HG03097 (cell line): ENCODE measurements around the gene SERPINE1.
"Not testable (repeated sequence)": the region's sequence is repeated elsewhere in the genome, so short reads cannot be mapped to it uniquely, and the experiment has no call there.

Experiments used
- ATAC-seq: cut with Tn5 transposase; IDR thresholded peaks from one replicate; pipeline ENCODE4 v1.9.1; 2021; ENCODE audit not compliant: unreplicated experiment, low FRiP score

Gene SERPINE1

DNA sequence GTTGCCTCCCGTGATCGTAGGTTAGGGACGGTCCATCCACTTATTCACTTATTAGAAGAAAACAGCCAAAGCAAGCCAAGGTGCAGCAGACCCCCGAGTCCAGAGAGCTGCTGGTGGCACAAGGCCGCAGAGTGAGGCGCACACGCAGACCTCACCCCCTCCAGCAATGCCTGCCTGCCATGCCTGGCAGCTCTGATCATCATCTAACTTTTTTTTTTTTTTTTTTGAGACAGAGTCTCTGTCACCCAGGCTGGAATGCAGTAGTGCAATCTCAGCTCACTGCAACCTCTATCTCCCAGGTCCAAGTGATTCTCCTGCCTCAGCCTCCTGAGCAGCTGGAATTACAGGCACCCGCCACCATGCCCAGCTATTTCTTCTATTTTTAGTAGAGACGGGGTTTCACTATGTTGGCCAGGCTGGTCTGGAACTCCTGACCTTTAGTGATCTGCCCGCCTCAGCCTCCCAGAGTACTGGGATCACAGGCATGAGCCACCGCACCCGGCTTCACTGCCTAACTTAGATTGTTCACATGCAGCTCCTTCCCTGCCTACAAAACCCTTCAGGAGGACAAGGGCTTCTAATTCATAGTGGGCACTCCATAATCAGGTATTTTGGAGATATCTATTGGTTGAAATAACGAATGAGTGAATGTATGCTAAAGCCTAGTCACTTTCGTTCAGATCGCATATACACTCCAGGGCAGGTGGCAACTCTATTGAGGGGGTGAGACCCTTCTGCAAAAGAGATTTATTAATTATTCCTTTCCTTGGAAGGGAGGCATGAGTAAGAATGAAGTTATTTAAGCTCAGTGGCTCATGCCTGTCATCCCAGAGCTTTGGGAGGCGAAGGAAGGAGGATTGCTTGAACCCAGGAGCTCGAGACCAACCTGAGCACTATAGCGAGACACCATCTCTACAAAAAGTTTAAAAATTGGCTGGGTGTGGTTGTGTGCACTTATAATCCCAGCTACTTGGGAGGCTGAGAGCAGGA is 25.8 kb upstream of the SERPINE1 start:
- ATAC-seq, result no peak

DNA sequence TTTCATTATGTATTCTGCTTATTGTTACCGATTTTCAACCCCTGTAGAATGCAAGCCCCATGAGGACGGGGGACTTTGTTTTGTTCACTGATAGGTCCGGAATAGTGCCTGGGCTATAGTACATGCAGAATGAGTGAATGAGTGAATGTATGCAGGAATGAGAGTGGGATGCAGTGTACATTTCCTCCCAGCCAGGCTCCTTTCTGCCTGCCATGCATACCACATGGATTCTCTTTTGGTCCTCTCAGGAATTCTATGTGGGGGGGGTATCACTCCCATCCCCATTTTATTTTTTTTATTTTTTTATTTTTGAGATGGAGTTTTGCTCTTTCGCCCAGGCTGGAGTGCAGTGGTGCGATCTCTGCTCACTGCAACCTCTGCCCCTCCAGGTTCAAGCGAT is 24.9 kb upstream of the SERPINE1 start:
- ATAC-seq, result no peak

DNA sequence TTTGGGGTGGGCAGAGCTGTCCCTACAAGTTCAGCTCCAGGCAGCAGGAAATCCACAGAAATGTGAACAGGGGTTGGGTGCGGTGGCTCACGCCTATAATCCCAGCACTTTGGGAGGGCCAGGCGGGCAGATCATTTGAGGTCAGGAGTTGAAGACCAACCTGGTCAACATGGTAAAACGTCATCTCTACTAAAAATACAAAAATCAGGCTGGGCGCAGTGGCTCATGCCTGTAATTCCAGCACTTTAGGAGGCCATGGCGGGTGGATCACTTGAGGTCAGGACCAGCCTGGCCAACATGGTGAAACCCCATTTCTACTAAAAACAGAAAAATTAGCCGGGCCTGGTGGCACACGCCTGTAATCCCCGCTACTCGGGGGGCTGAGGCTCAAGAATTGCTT is 23.2 kb upstream of the SERPINE1 start:
- ATAC-seq, result not testable (repeated sequence)

DNA sequence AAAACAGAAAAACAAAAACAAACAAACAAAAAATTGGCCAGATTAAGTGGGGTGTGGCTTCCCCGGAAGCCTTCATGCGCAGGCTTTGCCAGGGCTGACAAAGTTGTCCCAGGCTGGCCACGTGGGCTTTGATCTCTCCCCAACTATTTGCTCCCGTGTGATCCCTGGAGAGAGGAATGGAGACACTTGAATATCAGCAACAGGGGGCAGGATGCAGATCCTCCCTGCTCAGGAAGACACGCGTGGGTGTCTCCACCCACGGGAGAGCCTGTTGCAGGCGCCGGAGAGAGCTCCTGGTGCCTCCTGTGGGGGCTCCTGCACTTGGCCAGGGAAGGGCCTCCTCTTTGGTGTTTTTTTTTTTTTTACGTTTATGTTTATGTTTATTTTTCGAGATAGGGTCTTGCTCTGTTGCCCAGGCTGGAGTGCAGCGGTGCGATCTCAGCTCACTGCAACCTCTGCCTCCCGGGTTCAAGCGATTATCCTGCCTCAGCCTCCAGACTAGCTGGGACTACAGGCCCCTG is 22.7 kb upstream of the SERPINE1 start:
- no peak for ATAC-seq

DNA sequence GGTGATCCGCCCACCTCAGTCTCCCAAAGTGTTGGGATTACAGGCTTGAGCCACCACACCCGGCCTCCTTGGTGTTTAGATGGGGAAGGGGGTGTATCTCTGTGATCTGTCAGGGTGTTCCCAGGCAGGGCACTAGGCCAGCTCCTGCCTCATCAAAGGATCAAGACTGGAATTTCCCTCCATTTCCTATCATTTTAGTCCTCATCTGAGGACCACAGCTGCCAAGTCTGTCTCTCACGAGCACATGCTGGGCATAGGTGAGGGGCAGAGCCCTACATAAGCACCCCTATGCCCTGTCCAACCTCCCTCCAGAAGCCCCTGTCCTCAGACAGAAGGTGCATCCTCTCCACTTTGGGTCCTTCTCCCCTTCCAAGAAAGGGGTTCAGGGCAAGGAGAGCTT is 22.1 kb upstream of the SERPINE1 start:
- ATAC-seq, result no peak

DNA sequence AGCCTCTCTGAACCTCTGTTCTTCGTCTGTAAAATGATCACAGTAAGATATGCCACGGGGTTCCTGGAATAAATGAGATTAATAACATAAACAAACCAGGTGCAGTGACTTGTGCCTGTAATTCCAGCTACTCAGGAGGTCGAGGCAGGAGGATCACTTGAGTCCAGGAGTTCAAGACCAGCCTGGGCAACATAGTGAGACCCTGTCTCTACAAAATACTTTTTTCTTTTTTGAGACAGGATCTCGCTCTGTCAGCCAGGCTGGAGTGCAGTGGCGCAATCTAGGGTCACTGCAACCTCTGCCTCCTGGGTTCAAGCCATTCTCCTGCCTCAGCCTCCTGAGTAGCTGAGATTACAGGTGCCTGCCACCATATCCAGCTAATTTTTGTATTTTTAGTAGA is 21.7 kb upstream of the SERPINE1 start:
- not testable (repeated sequence) for ATAC-seq

DNA sequence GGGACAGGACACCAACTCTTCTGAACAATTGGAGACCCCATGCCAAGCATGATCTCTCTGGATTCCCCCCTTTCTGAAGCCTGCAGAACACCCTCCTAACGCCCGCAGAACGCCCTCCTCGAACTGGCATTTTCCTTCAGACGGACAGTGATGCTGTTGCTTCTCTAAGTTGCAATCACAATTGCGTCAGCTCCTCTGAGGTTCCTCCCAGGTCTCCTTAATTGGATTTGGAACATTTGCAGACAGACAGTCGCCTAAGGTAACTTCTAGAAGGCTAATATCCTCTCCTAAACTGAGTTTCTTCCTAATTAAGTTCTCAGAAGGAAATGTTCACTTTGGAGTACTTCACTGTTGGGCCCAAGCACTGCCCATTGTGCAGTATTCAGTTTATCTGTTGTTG is 20.5 kb upstream of the SERPINE1 start:
- ATAC-seq, result no peak

DNA sequence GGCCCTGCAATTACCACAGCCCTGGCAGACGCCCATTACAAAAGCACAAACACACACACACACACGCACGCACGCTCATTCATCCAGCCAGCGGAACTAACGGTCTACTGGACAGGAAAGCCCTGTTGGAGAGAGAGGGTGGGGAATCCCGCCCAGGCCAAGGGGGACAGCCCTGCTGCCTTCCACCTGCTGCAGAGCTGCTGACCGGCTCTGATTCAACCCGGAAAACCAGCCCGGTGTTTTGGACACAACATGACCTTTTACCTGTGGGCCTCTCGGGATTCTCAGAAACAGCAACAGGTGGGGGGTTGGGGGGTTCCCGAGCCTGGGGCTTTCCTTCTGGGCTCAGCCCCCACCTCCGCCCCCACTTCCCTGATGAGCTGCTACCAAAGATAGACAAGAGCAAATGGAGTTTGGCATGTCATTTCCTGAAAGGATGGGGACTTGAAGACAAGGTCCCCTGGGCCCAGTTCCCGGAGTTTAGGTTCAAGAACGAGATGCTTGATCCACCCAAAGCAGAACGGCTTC is 18.5 kb upstream of the SERPINE1 start:
- no peak for ATAC-seq

DNA sequence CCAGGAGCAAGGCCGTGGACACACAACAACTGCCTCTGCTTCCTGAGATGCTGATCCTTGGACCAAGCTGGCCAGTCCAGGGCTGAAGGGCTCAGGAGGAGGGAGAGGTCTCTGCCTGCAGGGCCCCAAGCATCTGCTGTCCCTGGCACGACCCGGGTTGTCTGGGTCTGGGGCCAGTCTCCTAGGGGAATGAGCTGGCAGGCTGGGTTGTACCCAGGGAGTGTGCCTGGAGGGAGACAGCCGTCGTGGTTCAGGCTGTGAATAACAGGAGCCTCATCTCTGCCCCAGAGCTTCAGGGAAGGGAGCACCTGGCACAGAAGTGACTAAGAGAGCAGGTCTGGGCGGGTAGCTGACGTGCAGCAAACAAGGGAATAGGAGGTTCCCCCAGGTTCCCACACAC is 17.9 kb upstream of the SERPINE1 start:
- no peak for ATAC-seq

DNA sequence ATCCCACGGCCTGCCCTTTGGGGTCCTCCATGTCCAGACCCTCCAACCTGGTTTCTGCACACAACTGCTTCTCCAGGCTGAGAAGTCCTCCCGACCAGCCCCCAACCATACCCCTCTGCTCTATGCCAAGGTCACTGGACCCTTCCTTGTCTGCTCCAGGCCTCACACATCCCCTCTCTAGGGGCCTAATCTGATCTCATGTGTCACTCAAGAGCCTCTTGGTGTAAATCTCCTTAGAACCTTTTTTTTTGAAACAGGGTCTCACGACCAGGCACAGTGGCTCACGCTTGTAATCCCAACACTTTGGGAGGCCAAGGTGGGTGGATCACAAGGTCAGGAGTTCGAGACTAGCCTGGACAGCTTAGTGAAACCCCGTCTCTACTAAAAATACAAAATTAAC is 17.5 kb upstream of the SERPINE1 start:
- ATAC-seq, result no peak

DNA sequence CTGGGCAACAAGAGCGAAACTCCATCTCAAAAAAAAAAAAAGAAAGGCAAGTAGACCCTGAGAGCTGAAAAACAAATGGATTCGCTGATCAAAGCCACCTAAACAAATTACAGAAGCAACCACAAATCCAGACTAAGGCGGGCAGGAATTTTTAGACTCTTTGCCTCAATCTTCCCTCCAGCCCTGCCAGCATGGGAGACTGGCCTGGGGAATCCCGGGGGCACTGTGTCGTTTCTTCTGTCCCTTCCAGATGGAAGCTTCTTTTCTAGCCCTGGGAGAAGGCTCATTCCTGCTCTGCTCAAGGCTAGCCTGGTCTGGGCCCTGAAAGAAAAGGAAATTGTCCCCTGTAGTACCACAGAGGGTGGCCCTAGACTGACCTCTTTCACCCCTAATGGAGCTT is 15.6 kb upstream of the SERPINE1 start:
- no peak for ATAC-seq

DNA sequence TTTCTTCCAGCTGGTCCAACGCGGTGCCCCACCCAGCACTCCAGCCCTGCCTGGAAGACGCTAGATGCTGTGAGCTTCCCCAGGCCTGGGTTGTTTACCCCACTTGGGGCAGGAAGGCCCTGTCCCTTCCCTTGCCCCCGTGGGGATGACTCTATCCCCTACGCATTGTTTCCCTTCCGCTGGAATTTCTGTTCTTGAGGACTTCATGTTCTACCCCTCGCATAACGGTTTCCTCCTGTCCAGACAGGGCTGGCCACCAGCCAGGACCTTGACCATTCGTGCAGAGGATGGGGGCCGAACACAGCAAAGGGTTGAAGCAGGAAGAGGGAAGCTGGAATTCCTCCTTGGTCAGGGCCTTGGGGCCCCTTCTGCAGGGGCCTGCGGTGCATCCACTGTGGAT is 14.7 kb upstream of the SERPINE1 start:
- no peak for ATAC-seq

DNA sequence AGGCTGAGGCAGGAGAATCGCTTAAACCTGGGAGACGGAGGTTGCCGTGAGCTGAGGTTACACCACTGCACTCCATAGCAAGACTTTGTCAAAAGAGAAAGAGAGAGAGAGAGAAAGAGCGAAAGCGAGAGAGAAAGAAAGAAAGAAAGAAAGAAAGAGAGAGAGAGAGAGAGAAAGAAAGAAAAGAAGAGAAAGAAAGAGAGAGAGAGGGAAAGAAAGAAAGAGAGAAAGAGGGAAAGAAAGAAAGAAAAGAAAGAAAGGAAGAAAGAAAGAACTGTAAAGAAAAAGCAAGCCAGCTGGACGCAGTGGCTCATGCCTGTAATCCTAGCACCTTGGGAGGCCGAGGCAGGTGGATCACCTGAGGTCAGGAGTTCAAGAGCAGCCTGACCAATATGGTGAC is 13.8 kb upstream of the SERPINE1 start:
- not testable (repeated sequence) for ATAC-seq

DNA sequence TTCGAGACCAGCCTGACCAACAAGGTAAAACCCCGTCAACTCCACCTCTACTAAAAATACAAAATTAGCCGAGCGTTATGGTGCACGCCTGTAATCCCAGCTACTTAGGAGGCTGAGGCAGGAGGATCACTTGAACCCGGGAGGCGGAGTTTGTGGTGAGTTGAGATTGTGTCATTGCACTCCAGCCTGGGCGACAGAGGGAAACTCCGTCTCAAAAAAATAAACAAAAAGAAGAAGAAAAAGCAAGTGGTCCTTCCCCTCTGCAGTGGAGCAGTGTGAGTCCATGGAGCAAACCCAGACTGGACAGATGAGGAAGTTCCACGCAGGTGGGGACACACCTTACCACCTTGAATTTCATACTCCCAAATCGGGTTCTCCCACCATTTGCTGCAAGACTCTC is 13.1 kb upstream of the SERPINE1 start:
- no peak for ATAC-seq

DNA sequence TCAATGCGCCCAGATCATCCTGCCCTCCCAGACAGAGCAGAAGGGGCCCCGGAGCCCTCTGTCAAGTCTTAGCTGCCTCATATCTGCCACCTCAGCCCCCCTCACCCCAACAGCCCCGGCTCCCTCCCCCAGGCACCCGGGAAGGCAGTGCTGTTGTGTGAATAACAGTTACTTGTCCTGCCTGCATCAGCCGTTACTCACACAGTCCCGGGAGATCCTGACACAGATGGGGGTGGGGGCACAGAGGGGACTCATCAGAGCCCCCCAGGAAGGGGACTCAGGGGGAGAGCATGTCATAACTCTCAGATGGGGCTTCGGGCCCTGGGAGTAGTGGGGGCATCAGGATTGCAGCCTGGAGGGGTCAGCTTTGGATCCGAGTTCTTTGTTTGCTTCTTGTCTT is 12.4 kb upstream of the SERPINE1 start:
- no peak for ATAC-seq

DNA sequence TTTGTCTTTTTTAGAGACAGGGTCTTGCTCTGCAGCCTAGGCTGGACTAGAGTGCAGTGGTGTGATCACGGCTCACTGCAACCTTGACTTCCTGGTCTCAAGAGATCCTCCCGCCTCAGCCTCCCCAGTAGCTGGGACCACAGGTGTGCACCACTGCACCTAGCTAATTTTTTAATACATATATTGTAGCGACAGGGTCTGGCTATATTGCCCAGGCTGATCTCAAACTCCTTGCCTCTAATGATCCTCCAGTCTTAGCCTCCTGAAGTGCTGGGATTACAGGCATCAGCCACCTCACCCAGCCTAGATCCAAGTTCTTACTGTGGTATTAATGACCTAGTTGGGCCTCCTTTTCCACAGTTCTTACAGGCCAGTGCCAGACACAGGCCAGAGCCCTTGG is 11.7 kb upstream of the SERPINE1 start:
- no peak for ATAC-seq

DNA sequence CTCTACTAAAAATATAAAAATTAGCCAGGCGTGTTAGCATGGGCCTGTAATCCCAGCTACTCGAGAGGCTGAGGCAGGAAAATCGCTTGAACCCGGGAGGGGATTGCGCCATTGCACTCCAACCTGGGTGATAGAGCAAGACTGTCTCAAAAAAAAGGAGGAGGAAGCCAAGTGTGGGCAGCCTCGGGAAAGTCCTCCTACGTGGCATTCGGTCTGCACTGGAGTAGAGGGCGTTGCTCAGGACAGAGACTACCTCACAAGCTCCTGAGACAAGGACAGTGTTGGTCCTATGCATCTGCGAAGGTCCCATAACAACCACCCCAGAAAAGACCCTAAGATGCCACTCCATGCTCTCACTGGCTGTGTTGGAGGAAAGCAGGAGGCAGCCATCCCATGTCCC is 10.0 kb upstream of the SERPINE1 start:
- no peak for ATAC-seq

DNA sequence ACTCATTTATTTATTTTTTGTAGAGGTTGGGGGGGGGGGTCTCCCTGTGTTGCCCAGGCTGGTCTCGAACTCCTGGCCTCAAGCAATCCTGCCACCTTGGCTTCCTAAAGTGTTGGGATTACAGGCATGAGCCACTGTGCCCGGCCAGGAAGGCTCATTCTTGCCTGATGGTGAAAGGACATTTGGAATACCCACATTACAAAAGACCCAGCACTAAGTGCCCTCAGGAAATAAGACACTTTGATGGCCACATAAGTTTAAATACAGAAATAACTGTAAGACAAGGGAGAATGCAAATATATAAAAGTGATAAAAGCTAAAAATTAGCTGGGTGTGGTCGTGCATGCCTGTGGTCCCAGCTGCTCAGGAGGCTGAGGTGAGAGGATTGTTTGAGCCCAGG is 8.0 kb upstream of the SERPINE1 start:
- ATAC-seq, result no peak

DNA sequence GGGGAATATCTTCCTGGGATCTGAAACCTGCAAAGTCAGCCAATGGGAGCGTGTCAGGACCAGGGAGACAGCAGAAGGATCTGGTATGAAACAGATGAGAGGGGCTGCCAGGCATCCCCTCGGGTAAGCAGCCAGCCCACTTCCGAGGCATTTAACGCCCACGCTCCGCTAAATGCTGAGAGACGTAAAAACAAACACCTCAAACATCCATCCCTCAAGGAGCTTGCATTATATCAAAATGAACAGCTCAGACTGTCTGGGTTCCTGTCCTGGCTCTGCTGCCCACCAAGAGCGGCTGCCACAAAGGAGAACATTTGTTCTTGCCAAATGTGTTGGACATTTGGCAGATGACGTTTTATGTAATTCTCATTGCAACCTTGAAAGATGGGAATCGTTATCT is 7.0 kb upstream of the SERPINE1 start:
- ATAC-seq, result no peak

DNA sequence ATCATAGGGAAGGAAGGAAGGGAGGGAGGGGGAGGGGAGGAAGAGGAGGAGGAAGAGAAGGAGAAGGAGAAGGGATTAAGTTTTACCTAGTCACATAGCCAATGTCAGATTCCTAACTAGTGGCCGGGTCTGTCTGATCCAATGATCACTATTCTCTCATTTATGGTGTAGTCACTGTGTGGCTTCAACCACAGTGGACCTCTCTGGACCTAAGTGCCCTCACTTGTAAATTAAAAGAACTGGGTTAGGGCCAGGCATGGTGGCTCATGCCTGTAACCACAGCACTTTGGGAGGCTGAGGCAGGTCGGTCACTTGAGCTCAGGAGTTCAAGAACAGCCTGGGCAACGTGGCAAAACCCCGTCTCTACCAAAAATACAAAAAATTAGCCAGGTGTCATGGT is 6.6 kb upstream of the SERPINE1 start:
- no peak for ATAC-seq

DNA sequence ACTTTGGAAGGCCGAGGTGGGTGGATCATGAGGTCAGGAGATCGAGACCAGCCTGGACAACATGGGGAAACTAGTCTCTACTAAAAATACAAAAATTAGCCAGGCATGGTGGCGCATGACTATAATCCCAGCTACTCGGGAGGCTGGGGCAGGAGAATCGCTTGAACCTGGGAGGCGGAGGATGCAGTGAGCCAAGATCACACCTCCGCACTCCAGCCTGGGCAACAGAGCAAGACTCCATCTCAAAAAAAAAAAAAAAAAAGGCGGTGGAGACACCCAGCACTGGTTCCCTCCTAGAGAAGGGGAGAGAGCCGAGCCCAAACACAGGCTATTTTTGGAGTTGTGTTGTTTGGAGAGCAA is 5.3 kb upstream of the SERPINE1 start:
- ATAC-seq, result not testable (repeated sequence)
